Sigmoid colon (tissue), 7 donors: ENCODE measurements around the gene GAN. TPM values are rescaled to one million over a fixed set of nuclear protein-coding genes. Genes with fewer than 3 reads are reported as not detected.

Source experiments
- DNase-seq: peaks from one replicate; pipeline ENCODE4 v3.0.0-alpha.2; 2019
- H3K27ac ChIP-seq, 4 donors: fragments of 200-600 bp; sonication (generic); one replicate each; pipeline ENCODE4 v1.5.1; 2016 to 2019; ENCODE audit warnings: mild to moderate bottlenecking in 1 of 4
- H3K27me3 ChIP-seq, 3 donors: fragments of 200-600 bp; sonication (generic); one replicate each; pipeline ENCODE4 v1.5.1; 2019; ENCODE audit warnings: mild to moderate bottlenecking in 1 of 3
- H3K36me3 ChIP-seq, 4 donors: fragments of 200-600 bp; sonication (generic); one replicate each; pipeline ENCODE4 v1.5.1; 2016 to 2019
- H3K4me1 ChIP-seq, 4 donors: fragments of 200-600 bp; sonication (generic); one replicate each; pipeline ENCODE4 v1.5.1; 2017 to 2019
- H3K4me3 ChIP-seq, 4 donors: fragments of 200-600 bp; sonication (generic); one replicate each; pipeline ENCODE4 v1.5.1; 2017 to 2019; ENCODE audit warnings: mild to moderate bottlenecking in 2 of 4, moderate library complexity in 1 of 4
- H3K9me3 ChIP-seq, 4 donors: fragments of 200-600 bp in 3 of 4; sonication (generic) in 3 of 4; one replicate each; pipeline versions ENCODE4 v1.5.1 to v1.6.1; 2013 to 2019
- EP300 ChIP-seq, 4 donors: sonication (generic); formaldehyde crosslinking; IDR thresholded peaks; one replicate each; pipeline ENCODE4 v1.6.1; 2017; ENCODE audit warnings: antibody characterized with exemption in 4 of 4
- POLR2A ChIP-seq, 2 donors: fragments of 450-650 bp; IDR thresholded peaks; one replicate each; pipeline ENCODE4 v1.6.1; 2016; ENCODE audit warnings: antibody characterized with exemption in 2 of 2, mild to moderate bottlenecking in 2 of 2, moderate library complexity in 2 of 2
- POLR2AphosphoS5 ChIP-seq, 4 donors: sonication (generic); formaldehyde crosslinking; IDR thresholded peaks; one replicate each; pipeline ENCODE4 v1.6.1; 2017; ENCODE audit warnings: antibody characterized with exemption in 4 of 4
- WGBS, 2 donors: extraction: QIAGEN DNeasy Blood & Tissue Kit; methylation state at CpG; one replicate each; pipeline ENCODE4 v1.1.7; 2013; 5-methylcytosine and 5-hydroxymethylcytosine counted together
- intact Hi-C: fragments of 100-400 bp; cut with DNase I; formaldehyde crosslinking; loops from one replicate; pipeline ENCODE4 v1.15.1; 2023
- polyA plus RNA-seq, 3 donors: library from polyadenylated mRNA; stranded (reverse); fragments of 200-250 nt; gene quantifications; one replicate each; pipeline ENCODE4 v1.2.3, GENCODE V29; 2013
- total RNA-seq, 4 donors: library from RNA; depleted of rRNA; stranded (reverse); fragments of >200 nt; gene quantifications; one replicate each; pipeline ENCODE4 v1.1.0, GENCODE V29; 2016
- TF ChIP-seq, protein P1 (sequence below), 4 experiments: fragments of 450-650 bp in 3 of 4; fragments of 200-600 bp in 1 of 4; IDR thresholded peaks; one replicate each; pipeline ENCODE4 v1.5.1; 2016 to 2019; ENCODE audit warnings: antibody characterized with exemption in 4 of 4, mild to moderate bottlenecking in 3 of 4, moderate library complexity in 2 of 4
- donor health status: healthy with polysubstance abuse.
- donor health status: Bipolar disorder and iron deficiency.
- donor health status: healthy.

Gene GAN
- total and polyA plus RNA-seq, 7 donors: 1.2 to 14.7 (median 9.1) TPM

GRCh38 chr16:81293909-81294802, 20.6 kb upstream of the GAN start:
- Histone ChIP-seq H3K9me3 (no peaks in the 10 kb centered on the region), H3K4me1 (no peaks in the 10 kb centered on the region), H3K36me3 (no peaks in the 10 kb centered on the region), H3K27ac (no peak overlapping the region), H3K4me3 (no peak overlapping the region), H3K27me3 (no peaks in the 10 kb centered on the region)
- TF ChIP-seq POLR2AphosphoS5 (IDR thresholded peaks at IDR 0.05): no peak
- TF ChIP-seq POLR2A (IDR thresholded peaks at IDR 0.05): no peak
- TF ChIP-seq, protein P1, sequence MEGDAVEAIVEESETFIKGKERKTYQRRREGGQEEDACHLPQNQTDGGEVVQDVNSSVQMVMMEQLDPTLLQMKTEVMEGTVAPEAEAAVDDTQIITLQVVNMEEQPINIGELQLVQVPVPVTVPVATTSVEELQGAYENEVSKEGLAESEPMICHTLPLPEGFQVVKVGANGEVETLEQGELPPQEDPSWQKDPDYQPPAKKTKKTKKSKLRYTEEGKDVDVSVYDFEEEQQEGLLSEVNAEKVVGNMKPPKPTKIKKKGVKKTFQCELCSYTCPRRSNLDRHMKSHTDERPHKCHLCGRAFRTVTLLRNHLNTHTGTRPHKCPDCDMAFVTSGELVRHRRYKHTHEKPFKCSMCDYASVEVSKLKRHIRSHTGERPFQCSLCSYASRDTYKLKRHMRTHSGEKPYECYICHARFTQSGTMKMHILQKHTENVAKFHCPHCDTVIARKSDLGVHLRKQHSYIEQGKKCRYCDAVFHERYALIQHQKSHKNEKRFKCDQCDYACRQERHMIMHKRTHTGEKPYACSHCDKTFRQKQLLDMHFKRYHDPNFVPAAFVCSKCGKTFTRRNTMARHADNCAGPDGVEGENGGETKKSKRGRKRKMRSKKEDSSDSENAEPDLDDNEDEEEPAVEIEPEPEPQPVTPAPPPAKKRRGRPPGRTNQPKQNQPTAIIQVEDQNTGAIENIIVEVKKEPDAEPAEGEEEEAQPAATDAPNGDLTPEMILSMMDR (IDR thresholded peaks at IDR 0.05): no peak
- TF ChIP-seq EP300 (IDR thresholded peaks at IDR 0.05): no peak
- intact Hi-C loops: no loop called here
- 22 to 53% methylated on average over 11 of the region's 11 CpGs for WGBS, 2 donors
- no peak for DNase-seq

DNA sequence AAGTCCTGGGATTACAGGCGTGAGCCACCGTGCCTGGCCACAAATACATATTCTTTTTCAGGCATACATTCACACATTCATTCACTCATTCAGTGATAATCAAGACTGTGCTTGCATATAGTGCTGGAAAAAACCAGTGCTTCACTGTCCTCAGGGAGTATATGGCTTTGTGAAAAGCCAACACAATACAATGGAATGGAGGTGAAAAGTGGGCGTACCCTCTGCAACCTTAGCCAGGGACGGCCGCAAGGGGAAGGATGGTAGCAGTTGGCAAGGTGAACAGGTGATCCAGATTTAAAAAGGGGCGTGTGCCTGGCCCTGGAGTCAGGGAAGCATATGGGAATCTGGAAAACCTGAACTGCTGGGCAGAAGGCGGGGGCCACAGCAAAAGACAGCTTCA, 18.1 kb upstream of the GAN start:
- Histone ChIP-seq H3K4me1 (no peaks in the 10 kb centered on the region), H3K9me3 (no peaks in the 10 kb centered on the region), H3K27ac (no peak overlapping the region), H3K27me3 (no peaks in the 10 kb centered on the region), H3K36me3 (no peaks in the 10 kb centered on the region), H3K4me3 (no peak overlapping the region)
- DNase-seq: no peak
- TF ChIP-seq EP300 (IDR thresholded peaks at IDR 0.05) (no peak), POLR2AphosphoS5 (IDR thresholded peaks at IDR 0.05) (no peak), POLR2A (IDR thresholded peaks at IDR 0.05) (no peak)
- TF ChIP-seq, protein P1 (IDR thresholded peaks at IDR 0.05): no peak
- 79 to 85% methylated on average over 7 of the region's 7 CpGs for WGBS, 2 donors
- intact Hi-C loops: no loop called here

- H3K9me3 ChIP-seq: no peaks in the 10 kb centered on the region
- H3K4me3 ChIP-seq: no peak overlapping the region
- intact Hi-C loops: no loop called here
- H3K27ac ChIP-seq: no peak overlapping the region
- no peaks in the 10 kb centered on the region for H3K27me3 ChIP-seq
- no peak for DNase-seq
- WGBS, 2 donors: 91 to 92% methylated on average over 3 of the region's 3 CpGs
- peaks cover 0 to 3% (median under 1%) of the 10 kb centered on the region in 4 donors for H3K4me1 ChIP-seq
- TF ChIP-seq EP300 (IDR thresholded peaks at IDR 0.05): no peak
- no peaks in the 10 kb centered on the region for H3K36me3 ChIP-seq
Observed at GRCh38 chr16:81307770-81308169, 7.0 kb upstream of the GAN start.

GRCh38 chr16:81310045-81310644, 4.6 kb upstream of the GAN start:
- intact Hi-C loops: loop anchor here (5.0 kb wide), 1 partner anchor 103 kb away; no protein-coding TSS in a partner anchor
- no peak overlapping the region for H3K27ac ChIP-seq
- 63 to 76% methylated on average over 5 of the region's 5 CpGs for WGBS, 2 donors

DNA sequence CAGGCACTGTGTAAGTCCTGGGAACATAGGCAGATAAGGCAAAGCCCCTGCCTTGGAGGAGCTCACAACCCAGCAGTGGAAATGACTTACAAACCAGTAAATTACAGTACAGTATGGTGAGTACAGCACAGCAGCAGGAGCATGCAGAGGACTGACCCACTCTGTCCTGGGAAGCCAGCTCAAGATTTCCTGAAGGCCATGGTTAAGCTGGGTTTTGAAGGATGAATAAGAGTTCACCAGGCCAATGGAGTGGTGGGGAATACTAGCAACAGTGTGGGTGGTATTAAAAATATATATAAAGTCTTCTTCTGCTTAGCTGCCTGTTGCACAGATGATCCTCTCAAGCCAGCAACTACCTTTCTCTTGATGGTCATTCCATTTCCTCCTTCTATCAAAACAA, 3.0 kb upstream of the GAN start:
- no peak overlapping the region for H3K4me3 ChIP-seq
- no peak overlapping the region for H3K27ac ChIP-seq
- no peak for DNase-seq
- intact Hi-C loops: loop anchor here (5.0 kb wide), 1 partner anchor 104 kb away; no protein-coding TSS in a partner anchor
- H3K9me3 ChIP-seq: no peaks in the 10 kb centered on the region
- no peaks in the 10 kb centered on the region for H3K36me3 ChIP-seq
- H3K27me3 ChIP-seq: no peaks in the 10 kb centered on the region
- peaks cover 0 to 28% (median 23%) of the 10 kb centered on the region in 4 donors for H3K4me1 ChIP-seq
- TF ChIP-seq EP300 (IDR thresholded peaks at IDR 0.05) (no peak), POLR2A (IDR thresholded peaks at IDR 0.05) (no peak), POLR2AphosphoS5 (IDR thresholded peaks at IDR 0.05) (no peak)
- TF ChIP-seq, protein P1 (IDR thresholded peaks at IDR 0.05): no peak

More at GRCh38 chr16:81310045-81310644, 4.6 kb upstream of the GAN start:
- TF ChIP-seq POLR2AphosphoS5 (IDR thresholded peaks at IDR 0.05): no peak
- no peak for TF ChIP-seq POLR2A (IDR thresholded peaks at IDR 0.05)
- TF ChIP-seq, protein P1 (IDR thresholded peaks at IDR 0.05): no peak
- TF ChIP-seq EP300 (IDR thresholded peaks at IDR 0.05): no peak
- Histone ChIP-seq H3K36me3 (no peaks in the 10 kb centered on the region), H3K27me3 (no peaks in the 10 kb centered on the region), H3K9me3 (no peaks in the 10 kb centered on the region), H3K4me1 (peaks cover 0 to 18% (median 13%) of the 10 kb centered on the region in 4 donors), H3K4me3 (no peak overlapping the region)
- no peak for DNase-seq
